Hematopoietic multipotent progenitor cell treated with erythropoietin and hydrocortisone succinate and interleukin-3 and kit ligand, for 17 days (in vitro differentiated cells): ENCODE data around the gene STAT5B.
"Not testable (repeated sequence)": the region's sequence is repeated elsewhere in the genome, so short reads cannot be mapped to it uniquely, and the experiment has no call there.

Experiments
- DNase-seq: peaks from one replicate; pipeline ENCODE4 v3.0.0-alpha.2; 2015; ENCODE audit warnings: low spot score

STAT5B gene

DNA sequence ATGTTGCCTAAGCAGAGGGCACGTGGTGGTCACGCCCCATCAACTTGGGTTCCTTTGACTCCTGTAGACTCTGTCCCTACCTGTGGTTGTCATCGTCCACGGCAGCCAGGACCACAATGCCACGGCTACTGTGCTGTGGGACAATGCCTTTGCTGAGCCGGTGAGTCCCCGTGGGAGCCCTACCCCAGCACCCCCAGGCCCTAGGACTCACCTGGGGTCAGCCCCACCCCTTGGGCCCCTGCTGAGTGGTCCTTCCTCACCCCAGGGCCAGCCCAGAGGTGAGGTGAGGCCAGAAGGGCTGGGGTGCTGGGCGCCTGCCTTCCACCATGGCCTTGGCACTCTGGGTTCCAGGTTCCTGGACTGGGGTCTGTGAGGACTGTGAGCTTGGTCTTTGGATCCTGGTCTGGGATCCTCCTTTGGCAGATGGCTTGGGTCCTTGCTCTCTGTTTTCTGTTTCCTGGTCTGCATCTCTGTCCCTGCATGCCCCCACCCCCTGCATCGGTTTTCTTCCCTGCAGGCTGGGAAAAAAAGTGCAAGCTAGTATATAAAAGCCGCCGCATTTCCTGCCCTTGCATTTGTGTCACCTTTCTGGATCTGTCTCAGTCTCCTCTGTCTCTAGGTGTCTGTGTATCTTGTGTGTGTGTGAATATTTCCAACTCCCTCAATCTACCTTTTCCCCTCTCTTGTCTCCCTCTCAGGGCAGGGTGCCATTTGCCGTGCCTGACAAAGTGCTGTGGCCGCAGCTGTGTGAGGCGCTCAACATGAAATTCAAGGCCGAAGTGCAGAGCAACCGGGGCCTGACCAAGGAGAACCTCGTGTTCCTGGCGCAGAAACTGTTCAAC lies 29.6 kb upstream of the STAT5B start:
- DNase-seq = no peak

DNA sequence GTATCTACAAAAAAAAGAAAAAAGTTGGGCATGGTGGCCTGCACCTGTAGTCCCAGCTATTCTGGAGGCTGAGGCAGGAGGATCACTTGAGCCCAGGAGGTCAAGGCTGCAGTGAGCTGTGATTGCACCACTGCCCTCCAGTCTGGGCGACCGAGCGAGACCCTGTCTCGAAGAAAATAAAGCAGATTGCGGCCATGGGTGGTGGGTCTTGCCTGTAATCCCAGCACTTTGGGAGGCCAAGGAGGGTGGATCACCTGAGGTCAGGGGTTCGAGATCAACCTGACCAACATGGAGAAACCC lies 28.8 kb upstream of the STAT5B start:
- not testable (repeated sequence) for DNase-seq

- no peak for DNase-seq
These were observed 28.2 kb upstream of the STAT5B start for GRCh38 chr17:42304187-42305030.

- no peak for DNase-seq
These were observed 27.5 kb upstream of the STAT5B start for GRCh38 chr17:42303694-42304093.

- DNase-seq = no peak
These were observed 24.8 kb upstream of the STAT5B start for GRCh38 chr17:42301022-42301421.

- not testable (repeated sequence) for DNase-seq
These were observed 23.7 kb upstream of the STAT5B start for GRCh38 chr17:42299913-42300312.

- DNase-seq = not testable (repeated sequence)
These were observed 23.2 kb upstream of the STAT5B start for GRCh38 chr17:42299361-42299760.

DNA sequence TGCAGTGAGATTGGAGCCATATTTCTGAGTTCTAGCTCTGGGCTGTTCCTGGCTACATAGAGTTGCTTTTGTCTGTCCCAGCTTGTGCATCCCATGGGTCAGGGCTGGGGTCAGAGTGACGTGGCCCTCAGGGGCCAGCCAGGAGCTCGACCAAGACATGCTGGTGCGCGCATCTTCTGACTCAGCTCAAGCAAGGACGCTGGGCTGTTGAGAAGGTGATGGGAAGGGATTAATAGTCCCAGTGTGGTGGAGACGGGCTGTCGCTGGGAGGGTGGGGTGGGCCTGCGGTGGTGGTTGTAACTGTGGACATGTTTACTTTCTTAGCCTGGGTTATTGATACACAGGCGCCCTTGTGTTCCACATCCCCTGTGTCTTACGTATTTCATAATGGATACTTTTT lies 21.6 kb upstream of the STAT5B start:
- not testable (repeated sequence) for DNase-seq

DNA sequence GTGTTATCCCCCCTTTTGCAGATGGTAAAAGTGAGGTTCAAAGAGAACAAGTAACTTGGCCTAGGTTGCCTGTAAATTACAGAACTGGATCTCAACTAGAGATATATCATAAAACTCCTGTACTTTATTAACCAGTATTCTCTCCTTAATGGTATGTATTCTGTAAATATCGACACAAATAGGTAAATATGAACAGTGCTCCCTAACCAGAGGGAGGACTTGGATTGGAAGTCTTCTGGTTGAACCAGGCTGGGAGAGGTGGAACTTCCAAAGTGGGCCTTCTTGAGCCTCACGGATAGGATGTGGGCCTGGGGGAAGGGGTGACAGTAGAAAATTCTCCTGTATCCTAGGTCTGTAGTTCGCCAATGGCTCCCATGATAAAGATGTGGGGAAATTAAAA lies 19.8 kb upstream of the STAT5B start:
- no peak for DNase-seq

- no peak for DNase-seq
These were observed 18.5 kb upstream of the STAT5B start for GRCh38 chr17:42294469-42295398.

DNA sequence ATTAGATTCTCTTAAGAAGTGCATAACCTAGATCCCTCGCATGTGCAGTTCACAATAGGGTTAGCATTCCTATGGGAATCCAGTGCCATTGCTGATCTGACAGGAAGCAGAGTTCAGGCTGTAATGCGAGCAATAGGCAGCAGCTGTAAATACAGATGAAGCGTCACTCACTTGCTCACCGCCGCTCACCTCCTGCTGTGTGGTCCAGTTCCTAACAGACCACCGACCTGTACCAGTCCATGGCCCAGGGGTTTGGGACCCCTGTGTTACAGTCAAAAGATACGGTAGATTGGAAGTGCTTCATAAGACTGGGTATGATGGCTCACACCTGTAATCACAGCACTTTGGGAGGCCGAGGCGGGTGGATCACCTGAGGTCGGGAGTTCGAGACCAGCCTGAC lies 14.9 kb upstream of the STAT5B start:
- no peak for DNase-seq

DNA sequence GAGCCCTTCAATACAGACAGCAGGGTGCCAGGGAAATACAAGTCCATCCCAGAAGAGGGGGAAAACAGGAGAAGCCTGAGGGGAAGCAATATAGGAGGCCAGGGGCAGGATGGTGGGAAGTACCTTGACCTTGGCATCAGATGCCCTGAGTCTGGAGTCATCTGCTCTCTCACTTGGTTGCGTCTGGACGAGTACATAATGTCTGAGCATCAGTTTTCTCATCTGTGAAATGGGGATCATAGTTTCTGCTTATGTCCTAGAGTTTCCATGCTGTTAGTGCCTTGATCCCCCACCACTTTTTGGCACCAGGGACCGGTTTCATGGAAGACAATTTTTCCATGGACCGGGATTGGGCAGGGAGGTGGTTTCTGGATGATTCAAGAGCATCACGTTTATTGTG lies 14.4 kb upstream of the STAT5B start:
- DNase-seq = no peak

DNA sequence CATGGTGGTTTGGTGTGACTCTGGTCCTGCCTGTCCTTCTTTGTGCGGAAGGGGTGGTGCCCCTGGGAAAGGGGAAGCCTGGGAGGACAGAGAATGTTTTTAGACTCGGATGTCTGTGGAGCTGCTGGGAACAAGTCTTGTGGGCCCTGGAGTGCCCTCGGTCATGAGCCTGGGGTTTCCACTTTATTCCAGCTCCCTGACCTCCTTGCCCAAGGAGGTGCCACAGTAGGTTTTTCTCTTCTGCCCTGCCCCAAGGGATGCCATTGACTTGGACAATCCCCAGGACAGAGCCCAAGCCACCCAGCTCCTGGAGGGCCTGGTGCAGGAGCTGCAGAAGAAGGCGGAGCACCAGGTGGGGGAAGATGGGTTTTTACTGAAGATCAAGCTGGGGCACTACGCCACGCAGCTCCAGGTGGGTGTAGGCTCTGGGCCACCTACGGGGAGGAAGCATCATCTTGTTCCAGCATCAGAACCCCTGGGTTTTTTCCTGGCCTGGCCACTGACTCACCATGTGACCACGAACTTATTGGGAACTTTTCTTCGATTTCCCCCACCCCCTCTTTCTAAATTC lies 13.5 kb upstream of the STAT5B start:
- DNase-seq = no peak

- peak; percentile 29 for DNase-seq
These were observed 12.8 kb upstream of the STAT5B start for GRCh38 chr17:42288803-42289610.

- DNase-seq = peak; percentile 35
These were observed 12.0 kb upstream of the STAT5B start, which contains the start of gene STAT5A for GRCh38 chr17:42287977-42288802. STAT5A (plus strand) TSS chr17:42288498; CDS start chr17:42289412, 914 bp downstream.

- no peak for DNase-seq
These were observed 11.2 kb upstream of the STAT5B start for GRCh38 chr17:42287305-42287976.

DNA sequence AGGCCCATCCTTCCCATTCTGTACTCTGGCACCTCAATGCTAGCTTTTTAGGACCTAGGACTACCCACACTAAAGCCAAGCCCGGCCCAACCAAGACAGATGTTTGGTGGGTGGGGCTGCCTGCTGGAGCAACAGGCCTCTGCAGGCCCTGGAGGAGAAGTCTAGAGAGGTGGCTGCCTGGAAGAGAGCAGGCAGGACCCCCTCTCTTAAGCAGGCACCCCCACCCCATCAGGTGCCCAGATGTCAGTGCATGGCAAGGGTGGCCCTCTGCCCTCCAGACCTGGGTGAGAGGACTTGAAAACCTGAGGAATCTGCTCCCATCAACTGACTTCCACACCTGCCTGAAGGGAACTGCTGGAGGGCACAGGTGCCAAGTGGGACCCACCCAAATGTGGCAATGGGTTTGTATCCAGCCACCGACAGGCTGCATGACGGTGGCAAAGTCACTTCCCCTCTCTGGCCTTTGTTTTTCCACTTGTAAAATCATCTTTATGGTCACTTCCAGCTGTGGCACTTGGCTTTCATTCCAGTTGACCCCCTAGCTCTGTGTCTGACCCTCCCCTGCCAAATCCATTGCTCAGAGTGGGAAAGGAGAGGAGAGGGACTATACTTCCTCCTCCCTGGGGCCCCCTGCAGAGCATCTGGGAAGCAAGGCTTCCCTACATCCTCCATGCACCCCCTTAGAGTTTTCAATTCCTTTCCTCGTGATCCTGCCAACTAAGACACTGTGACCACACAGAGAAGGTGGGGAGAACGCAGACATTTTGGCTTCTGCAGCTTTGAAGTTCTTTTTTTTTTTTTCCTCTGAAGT lies 10.4 kb upstream of the STAT5B start:
- no peak for DNase-seq

- no peak for DNase-seq
These were observed 9.3 kb upstream of the STAT5B start for GRCh38 chr17:42285346-42286050.
